Activated CD4-positive, alpha-beta T cell treated with anti-CD3 and anti-CD28 coated beads, Interleukin-2, amount 50 U/mL, for 24 hours (primary cell): ENCODE results near the gene SDS.
"Not testable (repeated sequence)": the region's sequence is repeated elsewhere in the genome, so short reads cannot be mapped to it uniquely, and the experiment has no call there.

Source experiments
- DNase-seq, 2 donors: peaks; one replicate each; pipeline ENCODE4 v3.0.0-alpha.2; 2020; ENCODE audit warnings: low read depth in 1 of 2, low spot score in 1 of 2

SDS gene

DNA sequence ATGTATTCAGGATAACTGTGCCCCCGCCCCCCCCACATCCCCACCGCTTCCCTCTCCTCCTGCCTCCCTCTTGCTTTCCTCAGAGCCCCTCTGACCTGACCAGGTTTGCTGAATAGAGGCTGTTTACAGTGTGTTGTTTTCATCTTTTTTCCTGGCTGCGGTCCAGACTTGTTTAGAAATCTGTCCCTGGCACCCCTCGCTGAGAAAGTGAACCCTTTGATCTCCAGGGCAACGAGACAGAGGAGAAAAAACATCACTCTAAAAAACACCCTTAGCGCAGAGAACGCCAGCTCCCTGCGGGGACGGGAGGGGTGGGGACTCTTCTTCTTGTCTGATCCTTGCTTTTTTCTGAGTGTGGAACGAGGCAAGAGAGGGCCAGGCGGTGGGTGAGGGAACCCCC, 22.5 kb downstream of the SDS start:
- DNase-seq: no peak

DNA sequence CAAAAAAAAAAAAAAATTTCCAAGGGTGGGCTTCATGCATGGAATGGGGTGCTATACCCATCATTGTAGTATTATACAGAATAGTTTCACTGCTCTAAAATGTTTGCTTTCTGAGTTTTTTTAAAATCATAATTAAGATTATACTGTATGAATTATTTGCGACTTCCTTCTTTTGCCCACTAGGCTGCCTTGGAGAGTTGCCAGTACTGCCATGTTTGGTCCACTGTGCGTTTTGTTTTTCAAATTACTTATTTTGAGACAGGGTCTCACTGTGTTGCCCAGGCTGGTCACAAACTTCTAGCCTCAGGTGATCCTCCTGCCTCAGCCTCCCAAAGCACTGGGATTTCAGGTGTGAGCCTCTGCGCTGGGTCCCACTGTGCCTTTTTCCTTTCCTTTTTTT, 25.4 kb downstream of the SDS start:
- no peak for DNase-seq

- DNase-seq: no peak
These were observed 28.8 kb downstream of the SDS start for GRCh38 chr12:113374823-113375428.

DNA sequence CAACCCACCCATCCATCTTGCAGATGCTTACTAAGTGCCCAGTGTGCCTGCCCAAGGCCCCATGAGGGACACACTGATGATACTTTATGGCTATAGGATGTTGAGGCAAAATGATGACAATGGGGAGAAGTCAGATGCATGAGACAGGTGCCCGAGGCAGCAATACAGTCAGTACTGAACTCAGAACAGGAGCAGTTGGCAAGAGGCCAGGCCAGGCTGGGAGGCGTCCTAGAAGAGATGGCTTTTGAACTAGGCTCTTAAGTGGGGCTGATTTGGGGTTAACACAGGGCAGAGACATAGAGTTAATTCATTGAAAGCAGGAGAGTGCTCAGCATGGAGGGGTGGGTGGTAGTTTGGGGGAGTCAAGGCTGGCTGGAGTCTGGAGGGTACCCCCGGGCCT, 29.7 kb downstream of the SDS start:
- no peak for DNase-seq

DNA sequence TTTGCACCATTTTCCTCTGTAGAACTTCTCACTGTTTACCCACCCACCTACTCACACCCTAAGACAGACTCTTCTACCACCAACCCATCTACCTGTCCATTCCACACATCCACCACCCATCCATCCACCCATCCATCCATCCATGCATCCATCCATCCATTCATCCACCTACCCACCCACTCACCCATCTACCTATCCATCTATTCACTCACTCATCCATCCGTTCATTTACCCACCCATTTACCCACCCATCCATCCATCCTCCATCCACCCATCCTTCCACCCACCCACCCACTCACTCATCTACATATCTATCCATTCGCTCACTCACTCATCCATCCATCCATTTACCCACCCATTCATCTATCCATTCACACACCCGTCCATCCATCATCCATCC, 30.2 kb downstream of the SDS start:
- DNase-seq: no peak

- DNase-seq: no peak
These were observed 31.3 kb downstream of the SDS start for GRCh38 chr12:113372371-113372770.

DNA sequence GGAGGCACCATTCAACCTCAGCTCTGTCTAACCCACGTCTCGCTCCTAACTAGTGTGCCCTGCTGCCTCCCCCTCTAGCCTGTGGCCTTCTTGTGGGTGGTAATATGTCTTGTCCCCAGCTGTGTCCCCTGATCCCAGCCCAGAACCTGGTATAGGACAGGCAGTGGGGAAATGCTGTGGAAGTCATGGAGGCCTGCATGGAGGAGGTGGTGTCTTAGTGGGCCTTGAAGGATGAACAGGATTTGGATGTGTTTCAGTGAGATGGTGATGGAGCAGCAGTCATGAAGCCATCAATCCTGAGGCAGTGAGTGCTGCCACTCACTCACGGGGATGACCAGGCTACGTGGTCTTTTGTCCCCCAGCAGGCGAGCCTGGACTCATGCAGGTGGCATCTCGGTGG, 31.9 kb downstream of the SDS start:
- DNase-seq: no peak

GRCh38 chr12:113370923-113371682, 32.6 kb downstream of the SDS start:
- no peak for DNase-seq

DNA sequence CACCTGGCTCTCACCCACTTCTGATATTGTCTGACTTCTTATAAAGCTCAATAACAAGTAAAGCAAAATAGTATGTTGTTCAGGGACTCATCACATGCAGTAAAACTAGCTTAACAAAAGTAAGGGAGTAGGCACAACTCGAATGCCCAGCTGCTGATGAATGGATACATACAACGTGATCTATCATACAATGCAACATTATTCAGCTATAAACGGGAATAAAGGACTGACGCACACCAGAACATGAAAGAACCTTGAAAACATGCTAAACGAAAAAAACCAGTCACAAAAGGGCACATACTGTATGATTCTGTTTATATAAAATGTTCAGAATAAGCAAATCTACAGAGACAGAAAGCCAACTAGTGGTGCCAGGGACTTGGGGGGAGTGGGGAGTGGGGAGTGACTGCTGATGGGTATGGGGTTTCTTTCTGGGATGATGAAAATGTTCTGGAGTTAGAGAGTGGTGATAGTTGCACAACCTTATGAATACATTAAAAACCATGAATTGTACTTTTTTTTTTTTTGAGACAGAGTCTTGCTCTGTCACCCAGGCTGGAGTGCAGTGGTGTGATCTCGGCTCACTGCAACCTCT, 34.2 kb downstream of the SDS start:
- DNase-seq: no peak

GRCh38 chr12:113368331-113368730, 35.4 kb downstream of the SDS start:
- DNase-seq: no peak

- DNase-seq: no peak
These were observed 36.9 kb downstream of the SDS start for GRCh38 chr12:113366827-113367226.

DNA sequence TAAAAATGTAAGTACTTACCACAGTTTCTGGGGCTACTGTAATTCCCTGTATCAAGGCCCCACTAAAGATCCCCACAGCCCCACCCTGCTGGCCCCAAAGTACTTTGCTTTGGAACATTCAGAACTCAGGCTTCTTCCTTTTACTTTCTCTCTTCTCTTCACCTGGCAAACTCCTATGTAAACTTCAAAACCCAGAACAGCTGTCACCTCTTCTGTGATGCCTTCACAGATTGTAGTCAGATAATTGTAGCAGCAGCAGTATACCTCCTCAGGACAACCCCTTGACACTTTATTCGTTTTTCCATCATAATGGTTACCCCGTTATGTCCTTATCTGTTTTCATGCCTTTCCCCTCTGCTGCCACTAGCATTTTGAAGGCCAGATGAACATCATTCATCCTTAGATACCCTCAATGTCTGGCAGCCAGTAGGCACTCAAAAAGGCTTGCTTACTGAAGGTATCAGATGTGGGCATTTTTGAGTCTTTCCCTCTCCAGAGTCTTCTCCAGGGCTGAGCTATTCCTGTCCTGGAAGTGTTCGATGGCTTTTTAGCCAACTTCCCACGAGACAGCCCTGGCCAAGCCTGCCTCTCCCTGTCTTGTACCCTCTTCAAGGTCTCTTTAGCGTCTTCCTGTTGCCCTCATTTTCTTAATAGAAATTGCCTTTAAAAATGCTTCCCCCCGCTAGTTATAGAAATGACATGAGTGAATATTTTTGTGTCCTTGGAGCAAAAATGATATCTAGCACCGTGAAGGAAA, 37.9 kb downstream of the SDS start:
- no peak for DNase-seq

- no peak for DNase-seq
These were observed 39.0 kb downstream of the SDS start for GRCh38 chr12:113364698-113365097.

- DNase-seq: no peak
These were observed 41.9 kb downstream of the SDS start for GRCh38 chr12:113361574-113362370.

GRCh38 chr12:113359939-113360748, 43.5 kb downstream of the SDS start:
- DNase-seq: no peak

- no peak for DNase-seq
These were observed 44.4 kb downstream of the SDS start for GRCh38 chr12:113359133-113359938.

DNA sequence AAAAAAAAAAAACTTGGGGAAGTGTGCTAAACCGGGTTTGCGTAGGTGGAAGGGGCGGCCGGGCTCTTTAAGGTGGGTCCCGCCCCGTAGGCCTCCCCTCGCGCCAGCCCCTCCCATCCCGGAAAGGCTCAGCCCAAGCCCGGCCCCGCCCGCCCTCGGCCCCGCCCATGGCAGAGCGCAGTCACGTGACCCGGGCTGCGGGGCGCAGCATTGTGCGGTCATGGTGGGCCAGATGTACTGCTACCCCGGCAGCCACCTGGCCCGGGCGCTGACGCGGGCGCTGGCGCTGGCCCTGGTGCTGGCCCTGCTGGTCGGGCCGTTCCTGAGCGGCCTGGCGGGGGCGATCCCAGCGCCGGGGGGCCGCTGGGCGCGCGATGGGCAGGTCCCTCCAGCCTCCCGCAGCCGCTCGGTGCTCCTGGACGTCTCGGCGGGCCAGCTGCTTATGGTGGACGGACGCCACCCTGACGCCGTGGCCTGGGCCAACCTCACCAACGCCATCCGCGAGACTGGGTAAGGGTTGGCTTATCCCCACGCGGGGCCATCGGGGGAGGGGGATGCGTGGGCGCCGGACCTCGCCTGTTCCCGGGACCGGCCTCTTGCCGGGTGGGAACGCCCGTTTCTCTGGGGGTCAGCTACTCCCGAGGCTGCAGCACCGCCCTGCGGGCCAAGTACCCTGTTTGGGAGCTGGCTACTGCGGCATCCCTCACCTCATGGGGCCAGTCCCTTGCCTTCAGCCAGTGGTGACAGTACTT, 45.1 kb downstream of the SDS start, which contains the start of gene PLBD2:
TSS of gene PLBD2 (plus strand) at position 207 of the 752 bp plus-strand sequence. CDS start at position 221, 14 bp downstream.
- DNase-seq: peak; percentile 90 to 93

DNA sequence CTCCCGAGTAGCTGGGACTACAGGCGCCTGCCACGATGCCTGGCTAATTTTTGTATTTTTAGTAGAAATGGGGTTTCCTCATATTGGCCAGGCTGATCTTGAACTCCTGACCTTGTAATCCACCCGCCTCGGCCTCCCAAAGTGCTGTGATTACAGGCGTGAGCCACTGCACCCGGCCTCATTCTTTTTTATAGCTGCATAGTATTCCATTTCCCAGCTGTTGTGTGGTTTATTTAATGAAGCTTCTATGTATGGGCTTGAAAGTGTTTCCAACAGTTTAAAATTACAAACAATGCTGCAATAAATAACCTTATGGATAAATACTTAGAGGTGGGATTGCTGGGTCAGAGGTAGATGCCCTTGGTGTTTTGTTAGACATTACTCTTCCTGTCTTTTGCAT, 49.5 kb downstream of the SDS start:
- not testable (repeated sequence) for DNase-seq

DNA sequence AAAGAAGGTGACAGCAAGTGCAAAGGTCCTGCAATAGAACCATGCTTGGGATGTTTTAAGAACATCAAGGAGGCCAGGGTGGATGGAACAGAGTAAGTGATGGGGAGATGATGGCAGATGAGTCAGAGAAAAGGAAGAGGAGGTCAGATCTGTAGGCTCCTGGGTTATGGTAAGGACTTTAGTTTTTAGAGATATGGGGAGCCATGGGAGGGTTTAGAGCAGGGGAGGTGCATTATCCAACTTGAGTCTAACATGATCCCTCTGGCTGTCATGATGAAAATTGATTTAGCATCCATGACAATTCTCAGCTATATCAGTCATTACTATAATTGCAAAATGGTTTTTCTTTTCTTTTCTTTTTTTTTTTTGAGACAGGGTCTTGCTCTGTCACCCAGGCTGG, 52.6 kb downstream of the SDS start:
- no peak for DNase-seq
